ENCODE data around the gene CCDC137.

The CCDC137 gene

DNA sequence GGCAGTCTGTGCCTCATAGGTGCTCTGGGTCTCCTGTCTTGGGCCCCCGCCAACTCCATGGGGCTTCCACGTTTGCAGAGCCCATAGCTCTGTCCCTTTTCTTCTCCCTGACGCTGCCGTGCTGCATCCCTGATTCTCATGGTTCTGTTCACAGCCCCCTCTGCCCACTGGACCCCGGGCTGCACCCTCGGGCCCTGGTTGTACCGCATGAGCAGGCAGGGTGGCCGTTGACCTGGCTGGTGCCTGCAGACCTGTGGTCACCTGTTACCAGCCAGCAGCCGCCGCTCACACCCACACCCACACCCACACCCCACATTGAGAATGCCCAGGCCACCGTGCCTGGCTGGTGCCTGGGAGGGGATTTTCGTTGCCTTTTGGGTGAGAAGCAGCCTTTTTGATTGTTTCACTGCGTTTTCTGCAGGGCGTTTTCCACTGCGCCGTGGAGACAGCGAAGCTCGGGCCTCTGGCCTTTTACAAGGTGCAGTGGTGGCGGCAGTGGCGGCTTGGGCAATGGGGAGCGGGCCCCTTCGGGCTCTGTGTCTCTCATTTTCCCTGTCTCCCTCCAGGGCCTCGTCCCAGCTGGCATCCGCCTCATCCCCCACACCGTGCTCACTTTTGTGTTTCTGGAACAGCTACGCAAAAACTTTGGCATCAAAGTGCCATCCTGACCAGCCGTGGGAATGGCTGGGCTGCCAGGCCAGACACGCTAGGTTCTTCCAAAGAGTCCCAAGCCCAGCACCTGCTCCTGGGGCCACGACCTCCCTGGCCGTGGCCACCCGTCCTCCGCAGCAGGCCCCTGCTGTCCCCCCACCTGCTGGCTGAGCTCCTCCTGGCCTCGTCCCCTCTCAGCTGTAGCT lies 53.1 kb downstream of the CCDC137 start:
- no peak for DNase-seq
- H3K9me3 Mint-ChIP-seq: no peaks in the 10 kb centered on the region
- H3K4me3 Mint-ChIP-seq: no peak overlapping the region
- H3K4me1 Mint-ChIP-seq (ENCODE audit: low read depth): no peaks in the 10 kb centered on the region
- H3K27ac Mint-ChIP-seq: peak overlapping the region; percentile 27
- H3K36me3 Mint-ChIP-seq (ENCODE audit: low read depth): peaks cover 34% of the 10 kb centered on the region
- H3K27me3 Mint-ChIP-seq: peaks cover 11% of the 10 kb centered on the region

DNA sequence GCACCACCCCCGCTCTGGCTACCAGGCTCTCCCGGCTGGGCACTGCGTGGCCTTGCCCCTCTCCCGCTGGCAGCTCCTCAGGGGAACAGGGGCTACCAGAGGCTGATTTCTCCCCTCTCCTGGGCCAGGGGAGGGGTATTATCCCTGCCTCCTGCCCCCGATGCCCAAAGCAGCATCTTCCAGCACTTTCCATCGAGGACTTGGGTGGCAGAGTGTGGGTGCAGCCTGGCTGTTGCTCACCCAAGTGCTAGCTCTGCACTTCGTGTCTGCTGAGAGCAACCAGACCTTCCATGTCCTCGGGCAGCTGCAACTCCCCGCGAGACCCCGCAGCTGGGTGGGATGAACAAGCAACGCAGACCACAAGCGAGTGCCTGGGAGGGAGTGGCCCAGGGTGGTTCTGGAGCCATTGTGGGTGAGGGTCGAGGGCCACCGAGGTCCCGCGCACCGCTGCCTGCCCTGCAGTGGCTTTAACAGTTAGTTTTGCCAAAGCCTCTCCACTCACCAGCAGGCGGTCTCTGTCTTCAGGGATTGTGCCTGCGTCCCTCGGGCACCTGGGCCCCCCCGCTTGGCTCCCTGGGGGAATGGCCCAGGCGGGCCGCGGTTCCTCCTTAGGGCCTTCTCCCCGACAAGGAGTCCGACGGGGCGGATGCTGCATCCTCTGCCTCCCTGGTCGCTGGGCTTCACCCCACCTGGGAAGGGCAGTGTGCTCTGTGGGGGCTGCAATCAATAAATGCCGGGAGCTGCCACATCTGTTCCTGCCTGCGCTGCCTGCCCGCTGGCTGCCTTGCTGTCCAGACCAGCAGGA lies 53.9 kb downstream of the CCDC137 start:
- H3K27me3 Mint-ChIP-seq: peaks cover 11% of the 10 kb centered on the region
- no peak overlapping the region for H3K4me3 Mint-ChIP-seq
- peaks cover 29% of the 10 kb centered on the region for H3K36me3 Mint-ChIP-seq (ENCODE audit: low read depth)
- no peak for DNase-seq
- H3K9me3 Mint-ChIP-seq: no peaks in the 10 kb centered on the region
- H3K27ac Mint-ChIP-seq: no peak overlapping the region
- no peaks in the 10 kb centered on the region for H3K4me1 Mint-ChIP-seq (ENCODE audit: low read depth)

DNA sequence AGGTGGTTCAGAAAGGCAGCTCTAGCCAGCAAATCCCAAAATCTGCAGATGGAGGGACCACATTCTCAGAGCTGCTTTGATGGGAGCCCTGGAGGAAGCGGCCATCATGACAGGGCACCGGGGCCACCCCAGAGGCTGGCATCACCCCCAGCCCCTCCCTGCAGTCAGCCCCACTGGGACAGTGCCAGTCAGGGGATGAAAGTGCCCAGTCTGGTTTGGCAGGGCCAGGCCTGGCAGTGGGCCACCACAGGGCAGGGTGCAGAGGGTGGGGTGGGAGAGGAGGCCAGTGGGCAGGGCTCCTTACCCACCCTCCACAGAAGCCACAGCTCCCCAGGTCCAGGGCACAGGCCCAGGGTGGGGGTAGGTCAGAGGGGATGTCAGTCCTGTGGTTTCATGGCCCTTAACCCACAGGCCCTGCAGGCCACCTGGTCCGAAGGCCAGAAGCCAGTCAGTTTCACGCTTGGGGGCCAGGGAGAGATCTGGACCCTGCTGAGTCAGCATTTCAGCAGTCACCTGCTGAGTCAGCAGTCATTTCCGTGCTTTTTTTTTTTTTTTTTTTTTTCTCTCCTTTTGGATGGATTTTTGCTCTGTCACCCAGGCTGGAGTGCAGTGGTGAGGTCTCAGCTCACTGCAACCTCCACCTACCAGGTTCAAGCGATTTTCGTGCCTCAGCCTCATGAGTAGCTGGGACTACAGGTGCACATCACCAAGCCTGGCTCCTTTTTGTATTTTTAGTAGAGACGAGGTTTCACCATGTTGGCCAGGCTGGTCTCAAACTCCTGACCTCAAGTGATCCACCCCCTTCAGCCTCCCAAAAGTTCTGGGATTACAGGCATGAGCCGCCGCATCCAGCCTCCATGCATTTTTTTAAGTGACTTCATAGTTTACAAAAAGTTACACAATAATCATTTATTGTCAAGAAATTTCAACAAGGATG lies 55.9 kb downstream of the CCDC137 start:
- DNase-seq: no peak
- Mint-ChIP-seq H3K27ac (no peak overlapping the region), H3K9me3 (no peaks in the 10 kb centered on the region), H3K4me1 (ENCODE audit: low read depth) (no peaks in the 10 kb centered on the region), H3K36me3 (ENCODE audit: low read depth) (peaks cover 27% of the 10 kb centered on the region), H3K4me3 (no peak overlapping the region), H3K27me3 (peaks cover 18% of the 10 kb centered on the region)

All from activated T-cell treated with anti-CD3 and anti-CD28 coated beads, Interleukin-2, amount 50 U/mL, for 24 hours (primary cell).